Measurements from ENCODE around the gene ANKRD12. TPM values are rescaled to one million over a fixed set of nuclear protein-coding genes. Genes with fewer than 3 reads are reported as not detected.

Gene ANKRD12
- total RNA-seq, 1 donor from 2014 or later = 125 TPM

DNA sequence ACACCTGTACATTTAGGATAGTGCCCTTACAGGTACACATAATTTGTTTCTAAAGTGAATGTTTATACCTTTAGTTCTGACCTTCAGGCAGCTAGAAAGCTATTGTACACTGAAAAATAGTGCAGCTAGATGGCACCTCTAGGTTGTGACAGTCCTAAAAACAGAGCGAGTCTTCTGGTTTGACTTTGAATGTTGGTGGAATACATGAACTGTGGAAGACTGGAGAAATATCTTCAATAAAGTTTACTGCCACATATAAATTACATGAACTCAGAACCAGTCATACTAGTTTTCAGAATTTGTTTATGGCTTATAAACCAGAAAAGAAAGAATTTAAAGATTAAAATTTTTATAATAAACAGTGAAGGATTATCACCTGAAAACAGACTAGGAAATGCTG, 139.3 kb downstream of the ANKRD12 start:
- DNase-seq (no peak), ATAC-seq (ENCODE audit: low read depth) (no peak)
- H3K36me3 Mint-ChIP-seq (ENCODE audit: low read depth) = peaks cover 71% of the 10 kb centered on the region
- TF ChIP-seq CTCF (IDR thresholded peaks at IDR 0.05) = no peak
- no peak overlapping the region for H3K4me3 Mint-ChIP-seq
- ChIA-PET CTCF (no interaction called here), POLR2A (no interaction called here)
- no peaks in the 10 kb centered on the region for H3K27me3 Mint-ChIP-seq
- intact Hi-C loops (cut with micrococcal nuclease) = no loop called here
- no peaks in the 10 kb centered on the region for H3K9me3 Mint-ChIP-seq
- no peak overlapping the region for H3K27ac Mint-ChIP-seq
- no peaks in the 10 kb centered on the region for H3K4me1 Mint-ChIP-seq

GRCh38 chr18:9278028-9278427, 141.4 kb downstream of the ANKRD12 start:
- no peaks in the 10 kb centered on the region for H3K9me3 Mint-ChIP-seq
- H3K27me3 Mint-ChIP-seq = no peaks in the 10 kb centered on the region
- no peak overlapping the region for H3K4me3 Mint-ChIP-seq
- ATAC-seq (ENCODE audit: low read depth) (no peak), DNase-seq (no peak)
- POLR2A ChIA-PET = no interaction called here
- H3K27ac Mint-ChIP-seq = no peak overlapping the region
- H3K4me1 Mint-ChIP-seq = no peaks in the 10 kb centered on the region
- CTCF ChIA-PET = interaction anchor here (0.8 kb wide), 1 partner anchor 90 kb away, joined by 5 read pairs; no protein-coding TSS in a partner anchor
- no peak for TF ChIP-seq CTCF (IDR thresholded peaks at IDR 0.05)
- peaks cover 69% of the 10 kb centered on the region for H3K36me3 Mint-ChIP-seq (ENCODE audit: low read depth)
- intact Hi-C loops (cut with micrococcal nuclease) = no loop called here

GRCh38 chr18:9280849-9281248, 144.3 kb downstream of the ANKRD12 start:
- intact Hi-C loops (cut with micrococcal nuclease) = no loop called here
- TF ChIP-seq CTCF (IDR thresholded peaks at IDR 0.05) = no peak
- DNase-seq (no peak), ATAC-seq (ENCODE audit: low read depth) (no peak)
- H3K27me3 Mint-ChIP-seq = no peaks in the 10 kb centered on the region
- no peaks in the 10 kb centered on the region for H3K4me1 Mint-ChIP-seq
- no peak overlapping the region for H3K27ac Mint-ChIP-seq
- ChIA-PET CTCF (no interaction called here), POLR2A (interaction anchor here (0.7 kb wide), 1 partner anchor 9 kb away, joined by 3 read pairs; no protein-coding TSS in a partner anchor)
- peaks cover 64% of the 10 kb centered on the region for H3K36me3 Mint-ChIP-seq (ENCODE audit: low read depth)
- H3K4me3 Mint-ChIP-seq = no peak overlapping the region
- H3K9me3 Mint-ChIP-seq = peaks cover 3% of the 10 kb centered on the region

DNA sequence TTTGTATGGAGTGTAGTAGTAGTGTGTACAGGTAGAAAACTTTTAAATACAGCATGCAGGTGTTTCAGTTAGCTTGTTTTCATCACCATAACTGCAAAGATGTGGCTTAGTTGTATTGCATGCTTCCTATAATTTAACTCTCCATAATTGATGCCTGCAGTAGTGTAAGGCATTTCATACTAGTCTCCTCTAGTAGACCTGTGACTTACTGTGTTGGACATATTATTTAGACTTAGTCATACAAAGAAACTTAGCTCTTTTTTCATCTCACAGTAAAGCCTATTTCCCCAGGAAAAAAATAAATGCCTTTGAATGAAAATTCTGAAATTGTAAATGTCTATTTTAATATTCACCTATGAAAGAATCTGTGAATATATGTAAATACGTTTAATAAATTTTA, 145.2 kb downstream of the ANKRD12 start:
- ChIA-PET CTCF (no interaction called here), POLR2A (no interaction called here)
- H3K4me3 Mint-ChIP-seq = no peak overlapping the region
- peaks cover 56% of the 10 kb centered on the region for H3K36me3 Mint-ChIP-seq (ENCODE audit: low read depth)
- DNase-seq (no peak), ATAC-seq (ENCODE audit: low read depth) (no peak)
- H3K9me3 Mint-ChIP-seq = peaks cover 3% of the 10 kb centered on the region
- H3K27ac Mint-ChIP-seq = no peak overlapping the region
- intact Hi-C loops (cut with micrococcal nuclease) = no loop called here
- no peaks in the 10 kb centered on the region for H3K4me1 Mint-ChIP-seq
- no peak for TF ChIP-seq CTCF (IDR thresholded peaks at IDR 0.05)
- H3K27me3 Mint-ChIP-seq = no peaks in the 10 kb centered on the region

DNA sequence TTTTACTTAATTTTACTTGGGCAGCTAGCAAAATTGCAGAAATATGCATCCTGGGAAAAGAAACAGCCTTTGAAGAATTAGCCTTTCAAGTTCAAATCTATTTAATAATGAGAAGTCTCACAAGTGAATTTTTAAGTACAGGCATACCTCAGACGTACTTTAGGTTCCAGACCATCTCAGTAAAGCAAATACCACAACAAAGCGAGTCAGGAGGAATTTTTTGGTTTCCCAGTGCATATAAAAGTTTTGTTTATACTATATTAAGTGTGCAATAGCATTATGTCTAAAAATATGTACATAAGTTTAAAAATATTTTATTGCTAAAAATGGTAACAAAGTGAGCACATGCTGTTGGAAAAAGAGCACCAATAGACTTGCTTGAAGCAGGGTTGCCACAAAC, 147.2 kb downstream of the ANKRD12 start:
- POLR2A ChIA-PET = no interaction called here

More for the DNA sequence above, 147.2 kb downstream of the ANKRD12 start:
- CTCF ChIA-PET = no interaction called here
- intact Hi-C loops (cut with micrococcal nuclease) = no loop called here
- no peak for DNase-seq
- no peaks in the 10 kb centered on the region for H3K27me3 Mint-ChIP-seq
- TF ChIP-seq CTCF (IDR thresholded peaks at IDR 0.05) = no peak
- H3K4me1 Mint-ChIP-seq = no peaks in the 10 kb centered on the region
- no peak overlapping the region for H3K4me3 Mint-ChIP-seq
- no peak for ATAC-seq (ENCODE audit: low read depth)
- H3K36me3 Mint-ChIP-seq (ENCODE audit: low read depth) = peaks cover 42% of the 10 kb centered on the region
- H3K27ac Mint-ChIP-seq = no peak overlapping the region
- H3K9me3 Mint-ChIP-seq = peaks cover 5% of the 10 kb centered on the region

Measured in activated B cell treated with CpG ODN at 0.5 μM for 24 hours (primary cell).